ENCODE measurements around the gene CENPA.

The CENPA gene

GRCh38 chr2:26752656-26753055, 33.2 kb upstream of the CENPA start:
- no peak for DNase-seq (ENCODE audit: extremely low spot score)
- ChIA-PET CTCF (no interaction called here), POLR2A (interaction anchor here (1.7 kb wide), 1 partner anchor 11 kb away, joined by 5 read pairs; no protein-coding TSS in a partner anchor)
- TF ChIP-seq FOXM1 (IDR thresholded peaks at IDR 0.05; ENCODE audit: borderline replicate concordance) = no peak
- TF ChIP-seq CTBP1 (IDR thresholded peaks at IDR 0.05; ENCODE audit: borderline replicate concordance) = no peak
- TF ChIP-seq HDGF (IDR thresholded peaks at IDR 0.05; ENCODE audit: borderline replicate concordance) = no peak
- no peak for TF ChIP-seq NFRKB (IDR thresholded peaks at IDR 0.05)
- no peak for TF ChIP-seq TARDBP (IDR thresholded peaks at IDR 0.05)
- no peak for TF ChIP-seq L3MBTL2 (conservative IDR thresholded peaks at IDR 0.05)
- TF ChIP-seq BHLHE40 (IDR thresholded peaks at IDR 0.05; ENCODE audit: borderline replicate concordance) = no peak

DNA sequence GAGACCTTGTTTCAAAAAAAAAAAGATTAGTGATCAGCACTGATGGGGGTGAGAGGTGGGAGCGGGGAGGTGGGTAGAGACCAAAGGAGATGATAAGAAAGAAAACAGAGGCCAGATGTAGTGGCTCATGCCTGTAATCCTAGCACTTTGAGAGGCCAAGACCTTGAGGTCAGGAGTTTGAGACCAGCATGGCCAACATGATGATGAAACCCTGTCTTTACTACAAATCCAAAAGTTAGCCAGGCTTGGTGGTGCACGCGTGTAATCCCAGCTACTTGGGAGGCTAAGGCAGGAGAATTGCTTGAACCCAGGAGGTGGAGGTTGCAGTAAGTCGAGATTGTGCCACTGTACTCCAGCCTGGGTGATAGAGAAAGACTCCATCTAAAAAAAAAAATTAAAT, 31.3 kb upstream of the CENPA start:
- TF ChIP-seq SP1 (IDR thresholded peaks at IDR 0.05) (no peak), FOXA1 (IDR thresholded peaks at IDR 0.05) (no peak), PKNOX1 (IDR thresholded peaks at IDR 0.05) (no peak), SUZ12 (IDR thresholded peaks at IDR 0.05) (no peak), ARNT (IDR thresholded peaks at IDR 0.05) (no peak), FOXM1 (IDR thresholded peaks at IDR 0.05; ENCODE audit: borderline replicate concordance) (no peak), TARDBP (IDR thresholded peaks at IDR 0.05) (no peak), ELF4 (IDR thresholded peaks at IDR 0.05) (no peak), CTBP1 (IDR thresholded peaks at IDR 0.05; ENCODE audit: borderline replicate concordance) (no peak), HDGF (IDR thresholded peaks at IDR 0.05; ENCODE audit: borderline replicate concordance) (no peak)
- no peak for DNase-seq (ENCODE audit: extremely low spot score)
- ChIA-PET CTCF (interaction anchor here (2.4 kb wide), 1 partner anchor 9 kb away, joined by 10 read pairs; no protein-coding TSS in a partner anchor), POLR2A (no interaction called here)

- no peak for DNase-seq (ENCODE audit: extremely low spot score)
- TF ChIP-seq PKNOX1 (IDR thresholded peaks at IDR 0.05) (no peak), SUZ12 (IDR thresholded peaks at IDR 0.05) (no peak), ZNF384 (IDR thresholded peaks at IDR 0.05) (no peak), BHLHE40 (IDR thresholded peaks at IDR 0.05; ENCODE audit: borderline replicate concordance) (no peak), ELF4 (IDR thresholded peaks at IDR 0.05) (no peak), CTBP1 (IDR thresholded peaks at IDR 0.05; ENCODE audit: borderline replicate concordance) (no peak), NFRKB (IDR thresholded peaks at IDR 0.05) (no peak), SP1 (IDR thresholded peaks at IDR 0.05) (no peak), TARDBP (IDR thresholded peaks at IDR 0.05) (no peak), HDGF (IDR thresholded peaks at IDR 0.05; ENCODE audit: borderline replicate concordance) (no peak)
- ChIA-PET POLR2A (no interaction called here), CTCF (interaction anchor here (2.4 kb wide), 1 partner anchor 9 kb away, joined by 10 read pairs; no protein-coding TSS in a partner anchor)
Observed at GRCh38 chr2:26754972-26755670, 30.7 kb upstream of the CENPA start.

DNA sequence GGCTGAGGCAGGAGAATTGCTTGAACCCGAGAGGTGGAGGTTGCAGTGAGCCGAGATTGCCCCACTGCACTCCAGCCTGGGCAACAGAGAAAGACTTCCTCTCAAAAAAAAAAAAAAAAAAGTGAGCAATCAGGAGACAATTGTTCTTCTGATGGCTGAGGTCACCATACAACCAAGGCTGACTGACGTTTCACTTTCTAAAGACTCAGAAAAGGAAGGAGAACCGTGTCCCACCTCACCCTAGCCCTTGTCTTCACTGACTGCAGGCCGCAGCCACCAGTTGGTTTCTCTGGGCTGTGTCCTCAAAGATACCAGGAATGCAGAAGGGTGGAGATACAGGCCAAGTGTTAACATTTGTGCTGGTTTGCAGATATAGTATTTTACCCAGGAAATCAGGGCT, 29.5 kb upstream of the CENPA start:
- no peak for DNase-seq (ENCODE audit: extremely low spot score)
- TF ChIP-seq TARDBP (IDR thresholded peaks at IDR 0.05) (no peak), FOXK2 (IDR thresholded peaks at IDR 0.05) (no peak), ZNF384 (IDR thresholded peaks at IDR 0.05) (no peak), FOXA1 (IDR thresholded peaks at IDR 0.05) (no peak), L3MBTL2 (conservative IDR thresholded peaks at IDR 0.05) (no peak), ELF4 (IDR thresholded peaks at IDR 0.05) (no peak), FOXM1 (IDR thresholded peaks at IDR 0.05; ENCODE audit: borderline replicate concordance) (no peak), SUZ12 (IDR thresholded peaks at IDR 0.05) (no peak), HDGF (IDR thresholded peaks at IDR 0.05; ENCODE audit: borderline replicate concordance) (no peak), LEF1 (IDR thresholded peaks at IDR 0.05; ENCODE audit: borderline replicate concordance) (no peak), PKNOX1 (IDR thresholded peaks at IDR 0.05) (no peak), SP1 (IDR thresholded peaks at IDR 0.05) (no peak), BHLHE40 (IDR thresholded peaks at IDR 0.05; ENCODE audit: borderline replicate concordance) (no peak), NFRKB (IDR thresholded peaks at IDR 0.05) (no peak), ARNT (IDR thresholded peaks at IDR 0.05) (no peak), CTBP1 (IDR thresholded peaks at IDR 0.05; ENCODE audit: borderline replicate concordance) (no peak)
- CTCF ChIA-PET = interaction anchor here (2.4 kb wide), 1 partner anchor 11 kb away, joined by 10 read pairs; no protein-coding TSS in a partner anchor
- POLR2A ChIA-PET = no interaction called here

DNA sequence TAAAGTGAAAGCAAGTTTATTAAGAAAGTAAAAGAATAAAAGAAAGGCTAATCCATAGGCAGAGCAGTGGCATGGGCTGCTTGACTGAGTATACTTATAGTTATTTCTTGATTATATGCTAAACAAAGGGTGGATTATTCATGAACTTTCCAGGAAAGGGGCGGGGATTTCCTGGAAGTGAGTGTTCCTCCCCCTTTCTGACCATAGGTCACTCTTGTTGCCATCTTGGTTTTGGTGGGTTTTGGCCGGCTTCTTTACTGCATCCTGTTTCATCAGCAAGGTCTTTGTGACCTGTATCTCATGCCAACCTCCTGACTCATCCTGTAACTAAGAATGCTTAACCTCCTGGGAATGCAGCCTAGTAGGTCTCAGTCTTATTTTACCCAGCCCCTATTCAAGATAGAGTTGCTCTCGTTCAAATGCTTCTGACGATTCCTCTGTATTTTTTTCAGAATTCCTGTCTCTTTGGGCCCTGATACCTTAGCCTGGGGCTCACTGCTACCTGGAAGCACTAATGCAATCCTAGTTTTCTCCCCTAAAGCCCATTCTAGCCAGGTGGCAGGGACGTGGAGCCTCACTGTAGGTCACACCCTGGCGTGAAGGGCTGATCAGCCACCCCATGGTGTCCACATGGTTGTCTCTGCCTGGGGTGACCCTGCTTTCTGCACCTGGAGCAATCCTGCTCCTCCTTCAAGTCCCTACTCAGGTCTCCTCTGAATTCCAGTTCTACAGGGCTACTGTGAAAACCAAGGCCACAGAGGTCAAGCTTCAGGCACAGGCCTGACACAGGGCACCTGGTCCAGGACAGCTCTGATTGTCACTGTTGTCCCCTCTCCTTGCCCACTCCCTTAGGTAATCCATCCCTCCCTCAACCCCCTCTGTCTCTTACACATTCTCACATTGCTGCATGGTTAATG, 27.7 kb upstream of the CENPA start:
- TF ChIP-seq BHLHE40 (IDR thresholded peaks at IDR 0.05; ENCODE audit: borderline replicate concordance) (no peak), CTBP1 (IDR thresholded peaks at IDR 0.05; ENCODE audit: borderline replicate concordance) (no peak), FOXK2 (IDR thresholded peaks at IDR 0.05) (no peak), SP1 (IDR thresholded peaks at IDR 0.05) (no peak), ARNT (IDR thresholded peaks at IDR 0.05) (no peak), PKNOX1 (IDR thresholded peaks at IDR 0.05) (no peak), L3MBTL2 (conservative IDR thresholded peaks at IDR 0.05) (no peak), FOXA1 (IDR thresholded peaks at IDR 0.05) (no peak), TARDBP (IDR thresholded peaks at IDR 0.05) (no peak), LEF1 (IDR thresholded peaks at IDR 0.05; ENCODE audit: borderline replicate concordance) (no peak), FOXM1 (IDR thresholded peaks at IDR 0.05; ENCODE audit: borderline replicate concordance) (no peak), NFRKB (IDR thresholded peaks at IDR 0.05) (no peak), ZNF384 (IDR thresholded peaks at IDR 0.05) (no peak), SUZ12 (IDR thresholded peaks at IDR 0.05) (no peak), HDGF (IDR thresholded peaks at IDR 0.05; ENCODE audit: borderline replicate concordance) (no peak), ELF4 (IDR thresholded peaks at IDR 0.05) (no peak)
- POLR2A ChIA-PET = no interaction called here
- no peak for DNase-seq (ENCODE audit: extremely low spot score)
- CTCF ChIA-PET = no interaction called here
